DMS114 treated with DMSO at 0.1 percent for 48 hours (cell line): ENCODE measurements around the gene RTKN2.
"Not testable (repeated sequence)": the region's sequence is repeated elsewhere in the genome, so short reads cannot be mapped to it uniquely, and the experiment has no call there.

ENCODE experiments used
- DNase-seq: peaks from one replicate; lab custom pipeline; 2025; ENCODE audit not compliant: unreplicated experiment; lab: John Stamatoyannopoulos, UW

RTKN2 gene

GRCh38 chr10:62261666-62262065 lies 7.0 kb downstream of the RTKN2 start:
- DNase-seq: no peak

DNA sequence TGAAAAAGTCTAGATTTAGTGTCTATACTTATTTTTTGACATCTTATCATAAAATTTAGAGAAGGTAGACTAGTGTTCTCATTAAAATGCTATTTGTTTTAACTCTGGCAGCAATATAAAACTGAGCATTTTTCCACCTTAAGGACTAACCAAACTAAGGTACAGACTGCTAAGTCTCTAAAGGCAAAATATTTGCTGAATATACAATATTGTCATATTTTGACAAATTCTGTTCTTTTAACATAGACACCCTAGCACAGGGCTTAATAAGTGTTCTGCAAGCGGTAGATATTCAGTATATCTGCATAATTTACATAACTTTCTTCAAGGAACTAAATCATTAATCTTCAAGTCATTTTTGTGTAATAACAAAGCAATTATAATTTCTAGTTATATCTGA lies 8.6 kb downstream of the RTKN2 start:
- no peak for DNase-seq

DNA sequence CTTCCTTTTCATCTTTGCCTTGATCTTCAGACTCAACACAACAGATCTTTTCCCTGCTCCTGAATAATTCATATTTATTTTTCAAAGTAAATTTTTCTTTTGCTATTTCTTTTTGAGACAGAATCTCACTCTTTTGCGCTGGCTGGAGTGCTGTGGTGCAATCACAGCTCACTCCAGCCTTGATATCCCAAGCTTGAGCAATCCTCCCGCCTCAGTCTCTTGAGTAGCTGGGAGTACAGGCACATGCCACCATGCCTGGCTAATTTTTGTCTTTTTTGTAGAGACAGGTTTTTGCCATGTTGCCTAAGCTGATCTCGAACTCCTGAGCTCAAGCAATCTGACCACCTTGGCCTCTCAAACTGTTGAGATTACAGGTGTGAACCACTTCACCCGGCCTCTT lies 9.2 kb downstream of the RTKN2 start:
- no peak for DNase-seq

- no peak for DNase-seq
Measured at GRCh38 chr10:62258926-62259325, 9.7 kb downstream of the RTKN2 start.

DNA sequence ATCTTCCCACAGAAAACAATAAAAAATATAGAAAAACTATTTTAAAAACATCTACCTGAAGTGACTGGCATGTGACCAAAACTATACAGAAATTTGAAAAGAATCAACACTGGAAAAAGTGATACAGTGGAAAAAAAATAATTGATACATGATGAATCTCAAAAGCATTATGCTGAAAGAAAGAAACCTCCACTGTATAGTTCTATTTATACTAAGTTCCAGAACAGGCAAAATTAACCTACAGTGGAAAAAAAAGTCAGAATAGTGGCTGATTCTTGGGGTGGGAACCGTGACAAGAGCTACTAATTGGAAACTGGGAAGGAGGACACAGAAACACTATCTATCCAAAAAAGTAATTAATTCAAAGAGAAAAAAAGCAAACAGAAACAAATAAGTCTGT lies 14.9 kb downstream of the RTKN2 start:
- DNase-seq: no peak

DNA sequence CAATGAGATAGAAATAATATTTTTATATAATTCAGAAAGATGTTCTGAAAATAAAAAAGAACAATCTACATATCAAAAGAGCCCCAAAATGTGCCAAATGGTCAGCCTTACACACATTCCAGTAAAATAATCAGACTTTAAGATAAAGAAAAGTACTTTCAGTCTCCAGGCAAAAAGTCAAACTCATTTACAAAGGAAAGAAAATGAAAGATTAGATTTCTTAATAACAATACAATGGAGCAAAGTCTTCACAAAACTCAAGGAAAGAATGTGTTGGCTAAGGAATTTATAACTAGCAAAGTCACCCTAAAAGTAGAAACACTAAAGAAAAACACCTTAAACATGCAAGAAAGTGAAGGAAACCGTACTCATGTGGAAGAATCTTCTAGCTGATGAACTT lies 16.6 kb downstream of the RTKN2 start:
- DNase-seq: no peak

- no peak for DNase-seq
Measured at GRCh38 chr10:62250594-62251198, 17.9 kb downstream of the RTKN2 start.

DNA sequence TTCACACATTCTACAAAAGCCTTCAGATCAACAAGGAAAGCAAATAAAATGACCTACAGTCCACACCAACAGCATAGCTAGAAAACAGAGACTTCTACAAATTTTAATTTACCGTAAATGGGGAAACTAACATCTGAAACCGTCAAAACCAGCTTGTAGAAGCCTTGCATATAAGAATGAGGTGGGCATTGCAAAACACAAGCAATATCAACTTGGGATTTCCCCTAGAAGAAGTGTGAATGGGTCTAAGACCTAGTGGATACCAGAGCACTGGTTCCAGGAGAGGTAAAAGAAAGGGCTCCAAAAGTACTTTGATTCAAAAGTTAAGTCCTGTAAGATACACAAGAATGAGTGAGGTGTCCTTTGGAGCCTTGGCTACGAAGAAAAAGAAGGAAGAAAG lies 18.7 kb downstream of the RTKN2 start:
- DNase-seq: no peak

GRCh38 chr10:62248465-62248864 lies 20.2 kb downstream of the RTKN2 start:
- no peak for DNase-seq

DNA sequence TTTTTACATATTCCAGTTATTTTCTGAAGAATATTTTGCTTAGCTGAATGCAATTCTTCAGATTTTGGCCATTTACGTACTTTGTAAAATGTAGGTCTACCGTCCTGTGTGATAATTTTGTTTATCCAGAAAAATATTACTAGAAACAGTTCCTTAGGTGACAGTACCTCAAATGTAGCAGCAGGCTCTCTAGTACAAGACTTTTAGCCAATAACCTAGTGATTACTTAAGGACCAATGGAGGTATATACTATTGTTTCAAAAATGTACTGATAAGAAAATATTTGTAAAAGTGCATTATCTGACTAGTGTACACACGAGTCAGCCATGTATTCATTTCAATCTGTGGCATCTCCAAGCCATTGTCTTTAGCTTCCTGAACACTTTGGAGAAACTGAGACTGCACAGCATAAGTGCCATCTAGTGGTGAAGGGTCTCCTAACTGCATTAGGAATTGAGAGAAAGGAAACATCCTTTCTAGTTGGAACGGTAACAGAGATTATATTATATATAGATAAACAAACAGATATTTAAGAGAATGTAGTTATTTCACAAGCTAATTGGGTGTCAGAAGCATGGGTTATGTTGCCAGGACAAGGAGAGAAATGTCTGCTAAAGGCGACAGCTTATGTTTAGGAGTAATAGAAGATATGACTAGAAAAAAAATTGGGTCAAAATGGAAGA lies 23.7 kb downstream of the RTKN2 start:
- DNase-seq: peak; percentile 77

DNA sequence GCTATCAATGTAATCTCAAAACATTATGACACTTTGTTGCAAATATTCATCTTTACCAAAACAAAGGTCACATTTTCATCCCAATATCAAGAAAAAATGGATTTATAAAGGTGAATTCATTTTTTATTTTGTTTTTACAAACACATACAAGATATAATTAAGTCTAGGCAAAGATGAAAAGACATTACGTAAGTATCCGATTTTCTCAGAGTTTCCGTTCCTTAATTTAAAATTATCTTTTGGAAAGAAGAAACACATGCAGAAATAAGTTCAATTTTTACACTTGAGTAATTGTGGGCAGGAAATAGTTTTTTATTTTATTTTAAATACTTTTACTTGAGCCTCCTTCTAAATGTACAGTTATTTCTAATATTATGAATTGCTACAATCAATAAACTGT lies 24.6 kb downstream of the RTKN2 start:
- no peak for DNase-seq

GRCh38 chr10:62243647-62243997 lies 25.0 kb downstream of the RTKN2 start:
- DNase-seq: no peak

DNA sequence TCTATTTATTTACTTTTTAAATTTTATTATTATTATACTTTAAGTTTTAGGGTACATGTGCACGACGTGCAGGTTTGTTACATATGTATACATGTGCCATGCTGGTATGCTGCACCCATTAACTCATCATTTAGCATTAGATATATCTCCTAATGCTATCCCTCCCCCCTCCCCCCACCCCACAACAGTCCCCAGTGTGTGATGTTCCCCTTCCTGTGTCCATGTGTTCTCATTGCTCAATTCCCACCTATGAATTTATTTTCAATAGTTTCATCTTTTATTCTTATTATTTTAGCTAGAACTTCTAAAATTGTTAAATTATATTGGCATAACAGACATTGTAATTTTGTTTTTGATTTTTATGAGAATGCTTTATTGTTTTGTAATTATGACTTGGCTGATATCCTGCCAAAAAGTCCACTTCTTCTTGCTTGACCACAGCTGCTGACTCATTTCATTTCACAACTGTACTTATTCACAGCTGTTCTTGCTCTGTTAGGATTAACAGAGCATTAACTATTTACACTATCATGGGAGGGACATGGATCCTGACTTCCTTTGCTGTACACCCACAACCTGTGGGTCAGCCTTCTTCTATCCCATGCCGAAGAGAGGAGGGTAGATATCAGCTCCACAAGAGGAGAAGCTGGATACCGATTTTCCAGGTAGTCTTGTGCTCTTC lies 25.5 kb downstream of the RTKN2 start:
- DNase-seq: not testable (repeated sequence)

GRCh38 chr10:62241521-62241920 lies 27.1 kb downstream of the RTKN2 start:
- not testable (repeated sequence) for DNase-seq

- DNase-seq: no peak
Measured at GRCh38 chr10:62239994-62240393, 28.6 kb downstream of the RTKN2 start.

GRCh38 chr10:62238880-62239279 lies 29.8 kb downstream of the RTKN2 start:
- DNase-seq: no peak

GRCh38 chr10:62237966-62238365 lies 30.7 kb downstream of the RTKN2 start:
- DNase-seq: no peak

GRCh38 chr10:62237506-62237905 lies 31.1 kb downstream of the RTKN2 start:
- DNase-seq: no peak

GRCh38 chr10:62234077-62234605 lies 34.5 kb downstream of the RTKN2 start:
- no peak for DNase-seq

DNA sequence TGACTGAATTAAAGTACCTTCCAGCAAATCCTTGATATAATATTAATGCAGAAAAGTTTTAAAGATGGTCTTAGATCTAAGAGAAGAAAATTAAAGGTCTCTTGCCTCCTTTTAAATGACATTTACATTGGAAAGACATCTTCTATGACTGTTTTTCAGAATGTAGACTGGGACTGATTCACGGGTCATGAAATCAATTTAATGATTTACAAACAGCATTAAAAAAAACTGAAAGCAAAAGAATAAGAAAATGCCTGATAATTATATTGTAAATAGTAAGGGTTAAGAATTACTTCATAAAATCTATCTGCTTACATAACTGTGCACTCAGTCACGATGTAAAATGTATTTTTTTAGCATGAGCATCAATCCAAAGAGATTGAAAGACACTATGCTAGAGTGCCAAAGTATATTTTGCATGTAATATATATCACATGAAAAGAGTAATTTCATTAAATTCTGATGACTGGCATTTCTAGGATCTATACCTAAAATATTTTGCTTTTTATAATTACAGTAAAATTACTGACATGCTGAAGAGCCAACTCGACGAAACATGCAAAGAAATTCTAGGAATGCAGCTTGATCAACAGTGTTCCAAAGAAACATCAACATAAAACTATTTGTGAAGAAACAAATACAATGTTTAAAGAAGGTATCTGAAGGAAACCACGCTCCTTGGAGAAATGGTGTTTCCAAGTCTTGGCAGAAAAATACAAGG lies 35.1 kb downstream of the RTKN2 start:
- DNase-seq: no peak

DNA sequence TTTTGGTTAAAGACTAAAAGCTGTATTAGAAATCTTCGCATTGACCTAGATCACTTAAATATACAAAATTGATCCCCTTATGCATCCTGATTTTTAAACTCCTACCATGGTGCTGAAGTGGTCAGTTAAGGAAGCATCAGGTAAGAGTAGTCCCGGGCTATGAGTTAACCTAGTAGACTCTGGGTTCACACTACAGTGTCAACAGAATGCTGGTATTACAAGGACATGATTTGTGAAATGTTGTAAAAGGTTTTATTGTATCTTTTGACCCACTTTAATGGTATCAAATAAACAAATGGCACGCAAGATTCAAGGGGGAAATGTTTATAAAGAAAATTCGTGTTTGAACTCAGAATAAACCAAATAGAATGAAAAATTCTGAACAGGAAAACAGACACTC lies 36.8 kb downstream of the RTKN2 start:
- no peak for DNase-seq

DNA sequence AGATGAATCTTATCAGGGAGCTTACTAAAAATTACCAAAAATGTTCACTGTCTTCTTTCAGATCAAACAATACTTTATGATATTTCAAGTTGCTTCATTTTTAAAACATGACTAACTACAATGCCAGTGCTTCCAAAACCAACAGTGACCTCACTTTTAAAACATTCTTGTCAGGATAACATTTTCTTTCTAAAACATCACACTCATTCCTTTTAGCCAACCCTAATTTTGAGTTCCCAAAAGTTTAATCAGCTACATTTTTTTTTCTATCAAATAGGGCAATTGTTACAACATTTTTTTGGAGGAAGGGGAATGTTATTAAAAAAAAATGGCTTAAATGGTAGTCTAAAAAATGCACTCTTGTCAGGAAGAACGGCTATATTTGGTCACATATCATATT lies 37.3 kb downstream of the RTKN2 start:
- no peak for DNase-seq
